ENCODE data around the gene TMED5.

TMED5 gene

DNA sequence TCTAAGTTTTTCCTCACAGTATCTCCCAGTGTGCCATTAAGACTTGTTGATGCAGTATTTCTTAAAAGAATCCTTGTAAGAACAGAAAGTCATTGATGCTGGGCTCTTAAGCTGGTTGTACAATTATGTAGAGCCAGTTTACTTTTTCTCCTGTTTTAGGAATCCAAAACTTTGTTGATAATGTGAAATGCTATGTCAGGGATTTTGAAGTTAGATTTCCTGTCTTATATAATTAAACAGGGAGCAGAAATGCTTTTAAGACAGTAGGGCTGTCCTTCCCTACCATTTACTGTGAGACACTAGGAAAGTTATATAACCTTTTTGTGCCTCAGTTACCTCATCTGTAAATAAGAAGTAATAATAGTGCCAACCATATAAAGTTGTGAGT lies 26.3 kb upstream of the TMED5 start:
- no peak for TF ChIP-seq CTCF (IDR thresholded peaks at IDR 0.05; ENCODE audit: insufficient read depth, low read depth, low read length, missing control alignments)
- no peak for DNase-seq (ENCODE audit: low read depth)
- no peak overlapping the region for H3K4me3 ChIP-seq (ENCODE audit: low read depth, low read length)

DNA sequence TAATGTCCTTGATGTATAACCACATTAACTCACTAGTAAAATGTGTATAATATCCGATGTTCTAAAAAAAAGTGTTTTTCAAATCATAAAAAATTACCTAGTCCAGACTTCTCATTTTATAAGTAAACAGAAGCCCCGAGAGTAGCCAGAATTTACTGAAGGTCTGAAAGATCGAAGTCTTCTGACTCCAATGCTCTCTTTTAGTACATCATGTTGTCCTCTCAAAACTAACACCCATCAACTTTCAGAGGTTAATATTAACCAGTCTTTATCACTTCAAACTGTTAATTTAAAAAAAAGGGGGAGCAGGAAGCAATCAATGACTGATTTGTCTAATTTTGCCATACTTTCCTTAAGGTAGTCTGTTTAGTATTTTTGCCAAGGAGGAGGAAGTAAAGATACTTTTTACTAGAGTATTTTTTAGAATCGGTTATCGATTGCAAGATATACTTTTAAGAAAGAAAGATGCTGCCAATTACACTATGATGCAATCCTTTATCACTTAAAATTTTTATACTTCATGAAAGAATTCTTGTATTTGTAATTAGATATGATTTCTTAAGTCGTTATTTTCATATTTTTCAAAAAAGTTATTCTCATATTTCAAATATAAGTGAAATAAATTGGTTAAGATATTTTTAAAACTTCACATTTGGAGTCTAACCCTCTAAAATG lies 25.8 kb upstream of the TMED5 start:
- DNase-seq (ENCODE audit: low read depth), result no peak
- TF ChIP-seq CTCF (IDR thresholded peaks at IDR 0.05; ENCODE audit: insufficient read depth, low read depth, low read length, missing control alignments), result no peak
- no peak overlapping the region for H3K4me3 ChIP-seq (ENCODE audit: low read depth, low read length)

- no peak overlapping the region for H3K4me3 ChIP-seq (ENCODE audit: low read depth, low read length)
- DNase-seq (ENCODE audit: low read depth), result no peak
- no peak for TF ChIP-seq CTCF (IDR thresholded peaks at IDR 0.05; ENCODE audit: insufficient read depth, low read depth, low read length, missing control alignments)
Measured at GRCh38 chr1:93200714-93201113, 20.5 kb upstream of the TMED5 start.

DNA sequence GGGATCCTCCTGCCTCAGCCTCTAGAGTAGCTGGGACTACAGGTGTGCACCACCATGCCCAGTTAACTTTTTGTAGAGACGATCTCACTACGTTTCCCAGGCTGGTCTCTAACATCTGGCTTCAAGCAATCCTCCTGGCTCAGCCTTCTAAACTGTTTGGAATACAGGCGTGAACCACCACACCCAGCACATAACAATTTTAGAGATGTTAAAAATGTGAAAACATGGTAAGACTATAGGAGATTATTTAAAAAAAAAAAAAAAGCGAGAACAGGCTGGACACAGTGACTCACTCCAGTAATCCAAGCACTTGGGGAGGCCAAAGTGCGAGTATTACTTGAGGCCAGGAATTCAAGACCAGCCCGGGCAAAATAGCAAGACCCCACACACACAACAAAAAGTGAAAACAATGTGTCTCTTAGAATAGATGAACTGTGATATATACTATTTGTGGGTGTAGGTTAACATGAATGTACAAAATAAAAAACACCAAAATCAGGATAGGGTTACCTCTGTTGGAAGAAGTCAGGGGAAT lies 19.9 kb upstream of the TMED5 start:
- no peak for DNase-seq (ENCODE audit: low read depth)
- TF ChIP-seq CTCF (IDR thresholded peaks at IDR 0.05; ENCODE audit: insufficient read depth, low read depth, low read length, missing control alignments), result no peak
- no peak overlapping the region for H3K4me3 ChIP-seq (ENCODE audit: low read depth, low read length)

DNA sequence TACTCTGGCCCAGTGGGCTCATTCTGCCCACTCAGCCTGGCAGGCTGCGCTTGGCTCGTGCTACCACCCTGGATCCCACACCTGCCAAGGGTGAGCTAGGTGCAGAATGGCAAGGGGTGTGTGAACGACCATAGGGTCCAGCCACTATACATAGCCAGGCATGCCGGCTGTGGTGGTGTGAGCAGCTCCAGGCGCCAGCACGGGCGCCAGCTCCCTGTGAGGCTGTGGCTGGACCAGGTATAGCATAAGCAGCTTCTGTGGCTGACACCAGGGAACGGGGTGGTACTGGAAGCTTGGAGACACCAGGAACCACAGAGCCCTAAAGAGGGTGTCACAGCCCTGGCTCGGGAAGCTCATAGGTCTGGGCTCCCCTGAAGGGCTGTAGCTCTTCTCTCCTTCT lies 18.9 kb upstream of the TMED5 start:
- no peak for TF ChIP-seq CTCF (IDR thresholded peaks at IDR 0.05; ENCODE audit: insufficient read depth, low read depth, low read length, missing control alignments)
- H3K4me3 ChIP-seq (ENCODE audit: low read depth, low read length), result no peak overlapping the region
- no peak for DNase-seq (ENCODE audit: low read depth)

DNA sequence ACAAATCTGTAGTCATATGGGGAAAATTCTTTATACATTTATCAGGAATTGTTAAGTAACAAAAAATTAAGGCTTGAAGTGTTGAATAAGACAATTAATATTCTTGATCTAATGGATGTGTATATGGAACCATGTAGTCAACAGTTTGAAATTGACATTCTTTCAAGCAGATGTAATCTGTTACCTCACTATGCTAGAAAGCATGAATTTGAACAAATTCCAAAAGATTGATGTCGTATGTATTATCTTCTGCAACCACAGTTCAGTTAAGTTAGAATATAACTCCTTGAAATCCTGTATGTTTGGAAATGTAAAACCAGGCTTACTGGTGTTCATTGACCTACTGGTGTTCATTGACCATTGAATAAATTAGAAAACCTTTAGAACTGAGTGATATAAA lies 16.4 kb upstream of the TMED5 start:
- TF ChIP-seq CTCF (IDR thresholded peaks at IDR 0.05; ENCODE audit: insufficient read depth, low read depth, low read length, missing control alignments), result no peak
- no peak for DNase-seq (ENCODE audit: low read depth)
- H3K4me3 ChIP-seq (ENCODE audit: low read depth, low read length), result no peak overlapping the region
